SK-N-SH (cell line): ENCODE results near the gene DCAF6.
A peak's percentile ranks its signal among the peaks of the same experiment; 100 is the strongest.

ENCODE experiments used
- CTCF ChIP-seq: fragments of 200-600 bp; sonication (generic); IDR thresholded peaks from 2 replicates; pipeline ENCODE4 v1.6.1; 2017; ENCODE audit warnings: antibody characterized with exemption, mild to moderate bottlenecking, moderate library complexity
- EP300 ChIP-seq, 2 experiments: IDR thresholded peaks; 2 replicates each; pipeline versions ENCODE4 v1.4.0 to v1.6.1; 2012; ENCODE audit warnings: borderline replicate concordance in 1 of 2, low read depth in 1 of 2, low read length in 1 of 2
- EZH2phosphoT487 ChIP-seq: fragments of 200-600 bp; sonication (generic); IDR thresholded peaks from 2 replicates; pipeline ENCODE4 v1.6.1; 2017; ENCODE audit warnings: low read depth, mixed run types, mild to moderate bottlenecking, antibody characterized with exemption, moderate library complexity, borderline replicate concordance
- FOXM1 ChIP-seq: IDR thresholded peaks from 2 replicates; pipeline ENCODE4 v1.4.0; 2012; ENCODE audit warnings: low read depth, mild to moderate bottlenecking
- GABPA ChIP-seq: IDR thresholded peaks from 2 replicates; pipeline ENCODE4 v1.4.0; 2012; ENCODE audit warnings: low read depth, mild to moderate bottlenecking
- POLR2AphosphoS5 ChIP-seq: IDR thresholded peaks from 2 replicates; pipeline ENCODE4 v1.6.1; 2012; ENCODE audit warnings: low read depth, low read length
- RAD21 ChIP-seq: IDR thresholded peaks from 2 replicates; pipeline ENCODE4 v1.6.1; 2012; ENCODE audit warnings: mild to moderate bottlenecking, low read length
- RFX5 ChIP-seq: IDR thresholded peaks from 2 replicates; pipeline ENCODE4 v1.6.1; 2012; ENCODE audit warnings: mild to moderate bottlenecking, improper control_type of control experiment, low read length
- YY1 ChIP-seq: IDR thresholded peaks from 2 replicates; pipeline ENCODE4 v1.4.0; 2012; ENCODE audit warnings: low read depth, mild to moderate bottlenecking

- TF ChIP-seq CTCF = peak; percentile 38
- TF ChIP-seq YY1 = no peak
- no peak for TF ChIP-seq EP300 (IDR thresholded peaks at IDR 0.05; ENCODE audit: borderline replicate concordance in 1 of 2, low read depth in 1 of 2, low read length in 1 of 2)
- no peak for TF ChIP-seq RFX5
- no peak for TF ChIP-seq POLR2AphosphoS5
- no peak for TF ChIP-seq EZH2phosphoT487
- TF ChIP-seq FOXM1 = no peak
- peak; percentile 56 for TF ChIP-seq RAD21
- TF ChIP-seq GABPA = no peak
Measured at GRCh38 chr1:168092566-168093355, 156.3 kb downstream of the DCAF6 start.
